ENCODE results near the gene SMS.

The SMS gene

DNA sequence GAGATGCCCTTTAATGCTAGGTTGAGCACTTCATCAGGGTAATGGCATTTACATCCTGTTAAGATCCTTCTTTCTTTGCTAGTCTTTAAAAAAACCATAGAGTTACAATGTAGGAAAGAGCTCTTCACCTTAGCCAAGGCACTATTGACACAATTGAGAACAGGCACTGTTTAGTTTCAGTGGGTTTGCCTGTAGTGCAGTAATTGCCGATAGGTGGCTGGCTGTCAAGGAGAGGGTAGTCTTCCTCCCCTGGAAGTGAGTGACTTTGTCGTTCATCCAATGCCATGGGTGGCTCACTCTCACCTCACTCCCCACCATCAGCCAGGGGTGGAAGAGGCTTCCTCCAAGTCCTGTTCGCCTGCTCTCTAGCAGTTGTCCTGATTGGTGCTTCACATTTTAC is 34.7 kb downstream of the SMS start:
- DNase-seq (ENCODE audit: extremely low read depth in 1 of 2, low read depth in 1 of 2): no peak

DNA sequence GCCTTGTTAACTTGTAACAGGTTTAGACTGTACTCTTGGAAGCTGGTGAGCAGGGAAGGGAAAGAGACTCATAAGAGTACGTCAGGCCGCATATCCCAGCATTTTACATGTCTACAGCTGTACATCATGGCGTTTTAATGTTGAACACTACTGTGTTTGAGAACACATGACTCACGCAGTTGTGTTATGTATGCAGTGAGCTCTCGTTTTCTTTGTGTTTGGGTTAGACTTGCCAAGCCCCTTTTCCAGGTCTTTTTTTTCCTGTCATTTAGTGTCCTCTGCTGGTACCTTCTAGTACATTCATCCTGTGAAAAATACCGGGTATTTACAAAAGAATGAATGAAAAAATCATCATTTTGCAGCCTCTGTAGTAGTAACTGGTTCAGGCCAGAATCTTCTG is 35.3 kb downstream of the SMS start:
- DNase-seq (ENCODE audit: extremely low read depth in 1 of 2, low read depth in 1 of 2): no peak

DNA sequence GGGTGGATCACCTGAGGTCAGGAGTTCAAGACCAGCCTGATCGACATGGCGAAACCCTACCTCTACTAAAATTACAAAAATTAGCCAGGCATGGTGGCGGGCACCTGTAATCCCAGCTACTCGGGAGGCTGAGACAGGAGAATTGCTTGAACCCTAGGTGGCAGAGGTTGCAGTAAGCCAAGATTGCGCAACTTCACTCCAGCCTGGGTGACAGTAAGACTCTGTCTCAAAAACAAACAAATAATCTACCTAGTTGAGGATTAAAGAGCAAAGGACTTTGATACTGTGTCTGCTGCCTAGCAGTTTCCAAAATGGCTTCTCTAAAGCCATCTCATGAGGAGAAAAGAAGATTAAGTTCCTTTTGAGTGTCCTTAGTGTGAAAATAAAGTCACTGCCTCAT is 37.8 kb downstream of the SMS start:
- no peak for DNase-seq (ENCODE audit: extremely low read depth in 1 of 2, low read depth in 1 of 2)

DNA sequence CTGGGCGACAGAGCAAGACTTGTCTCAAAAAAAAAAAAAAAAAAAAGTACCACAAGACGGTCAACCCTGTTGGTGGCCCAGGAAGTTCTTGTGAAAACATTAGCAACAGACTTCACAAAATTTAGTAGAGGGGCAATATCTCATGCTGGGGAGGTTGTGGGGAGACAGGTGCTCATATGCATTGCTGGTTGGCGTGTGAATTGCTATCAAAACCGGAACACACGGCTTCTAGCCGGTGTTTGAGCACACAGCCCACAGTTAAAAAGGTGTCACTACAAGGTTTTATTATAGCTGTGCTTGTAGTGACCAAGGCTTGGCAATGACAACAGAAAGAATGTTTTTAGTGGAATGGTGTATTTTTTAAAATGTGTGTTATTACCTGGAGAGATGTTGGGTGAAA is 41.8 kb downstream of the SMS start:
- DNase-seq (ENCODE audit: extremely low read depth in 1 of 2, low read depth in 1 of 2): no peak

DNA sequence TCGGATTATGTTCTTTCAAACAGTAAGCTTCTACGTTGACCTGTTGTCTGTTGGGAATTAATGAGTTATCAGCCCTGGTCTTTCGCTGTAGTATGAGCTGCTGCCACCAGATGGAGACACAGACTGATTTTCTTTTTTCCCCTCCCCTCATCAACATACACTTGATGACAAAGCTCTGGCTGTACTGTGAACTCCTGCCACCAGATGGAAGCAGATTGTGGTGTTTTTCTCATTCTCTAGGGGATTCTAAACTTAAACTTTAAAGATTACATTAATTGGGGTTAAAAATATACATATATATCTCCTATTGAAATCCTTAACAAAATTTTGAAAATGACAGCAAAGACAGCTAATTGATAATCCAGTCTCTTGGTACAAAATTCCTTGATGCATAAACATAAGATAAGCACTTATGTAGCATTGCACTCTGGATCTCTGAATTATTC is 44.8 kb downstream of the SMS start:
- peak in 1 of 2 donors; percentile 20 for DNase-seq (ENCODE audit: extremely low read depth in 1 of 2, low read depth in 1 of 2)

DNA sequence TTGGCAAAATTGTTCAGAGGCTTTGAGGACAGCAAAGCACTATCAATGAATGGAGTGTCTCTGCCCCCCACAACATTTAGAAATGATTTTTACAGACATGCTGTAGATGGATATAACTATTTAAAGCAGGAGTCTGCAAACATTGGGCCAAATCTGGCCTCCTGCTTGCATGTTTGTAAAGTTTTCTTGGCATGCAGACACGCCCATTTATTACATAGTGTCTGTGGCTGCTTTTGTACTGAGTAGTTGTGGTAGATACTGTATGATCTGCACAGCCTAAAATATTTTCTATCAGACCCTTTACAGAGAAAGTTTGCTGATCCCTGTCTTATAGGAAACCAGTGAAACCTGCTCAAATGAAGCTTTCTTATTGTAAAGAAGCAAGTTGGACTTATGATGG is 46.1 kb downstream of the SMS start:
- no peak for DNase-seq (ENCODE audit: extremely low read depth in 1 of 2, low read depth in 1 of 2)

DNA sequence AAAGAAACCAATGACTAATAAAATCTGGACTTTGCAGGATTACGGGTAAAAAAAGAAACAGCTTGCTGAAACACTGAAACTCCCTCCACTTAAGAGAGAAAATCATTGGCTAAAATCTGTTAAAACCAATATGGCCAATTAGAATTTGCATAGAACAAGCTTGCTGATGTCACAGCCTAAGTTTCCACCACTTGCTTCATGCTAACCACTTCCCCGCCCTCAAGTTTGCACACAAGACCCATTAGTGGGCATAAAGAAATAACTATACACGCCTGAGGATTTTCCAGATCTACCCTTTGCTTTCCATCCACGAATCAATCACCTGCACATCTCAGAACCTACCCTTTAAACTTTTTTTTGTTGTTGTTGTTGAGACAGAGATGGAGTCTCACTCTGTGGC is 48.9 kb downstream of the SMS start:
- DNase-seq (ENCODE audit: extremely low read depth in 1 of 2, low read depth in 1 of 2): peak in 1 of 2 donors; percentile 16

DNA sequence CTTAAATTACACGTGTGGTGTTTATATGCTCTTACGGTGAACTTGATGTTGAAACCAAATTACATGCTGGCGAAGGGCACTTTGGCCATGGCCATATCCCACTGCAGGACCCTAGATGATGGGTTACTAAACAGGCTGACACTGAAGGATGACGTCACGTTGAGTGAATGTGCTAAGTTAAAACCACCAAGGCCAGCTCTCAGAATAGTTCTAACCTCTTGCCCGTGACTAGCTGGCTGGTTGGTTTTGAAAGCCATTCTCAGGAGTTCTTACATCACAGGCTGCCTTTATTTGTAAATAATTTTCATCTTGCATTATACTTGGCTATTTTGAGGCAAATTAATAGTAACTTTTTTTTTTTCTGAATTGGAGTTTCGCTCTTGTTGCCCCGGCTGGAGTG is 50.3 kb downstream of the SMS start:
- no peak for DNase-seq (ENCODE audit: extremely low read depth in 1 of 2, low read depth in 1 of 2)

DNA sequence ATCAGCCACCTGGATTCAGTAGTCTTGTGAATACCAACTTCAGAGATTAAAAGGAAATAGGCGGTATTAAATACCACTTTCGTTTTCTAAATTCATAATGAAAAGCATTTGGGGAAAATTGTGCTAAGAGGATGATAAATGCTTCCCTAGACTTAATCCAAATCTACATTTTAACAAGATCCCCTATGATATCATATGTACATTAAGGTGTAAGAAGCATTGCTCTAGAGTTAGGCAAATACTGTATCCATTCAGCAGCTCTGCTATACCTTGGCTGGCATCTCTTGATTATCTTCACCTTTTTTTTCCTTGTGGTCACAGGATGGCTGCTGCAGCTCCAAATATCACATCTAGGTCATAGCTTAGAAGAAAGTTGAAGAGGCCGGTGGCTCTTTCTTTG is 51.0 kb downstream of the SMS start:
- no peak for DNase-seq (ENCODE audit: extremely low read depth in 1 of 2, low read depth in 1 of 2)

DNA sequence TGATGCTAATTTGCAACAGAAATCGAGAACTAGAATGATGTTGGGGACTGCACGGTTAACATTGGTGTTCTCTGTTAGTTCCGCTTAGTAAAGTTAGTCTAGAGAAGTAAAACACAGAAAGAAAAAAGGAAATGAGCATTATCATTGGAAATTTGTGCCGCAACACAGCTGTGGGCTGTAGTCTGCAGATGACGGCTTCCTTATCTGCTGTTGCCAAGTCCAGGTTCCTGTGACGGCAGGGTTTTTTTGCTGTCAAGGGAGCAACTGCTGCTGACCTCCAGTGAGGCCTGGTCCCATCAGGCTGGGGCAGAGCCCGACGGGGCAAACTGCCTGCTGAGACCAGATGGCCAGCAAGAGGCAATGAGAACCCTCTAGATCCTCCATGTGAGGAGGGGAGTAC is 52.8 kb downstream of the SMS start:
- DNase-seq (ENCODE audit: extremely low read depth in 1 of 2, low read depth in 1 of 2): no peak

DNA sequence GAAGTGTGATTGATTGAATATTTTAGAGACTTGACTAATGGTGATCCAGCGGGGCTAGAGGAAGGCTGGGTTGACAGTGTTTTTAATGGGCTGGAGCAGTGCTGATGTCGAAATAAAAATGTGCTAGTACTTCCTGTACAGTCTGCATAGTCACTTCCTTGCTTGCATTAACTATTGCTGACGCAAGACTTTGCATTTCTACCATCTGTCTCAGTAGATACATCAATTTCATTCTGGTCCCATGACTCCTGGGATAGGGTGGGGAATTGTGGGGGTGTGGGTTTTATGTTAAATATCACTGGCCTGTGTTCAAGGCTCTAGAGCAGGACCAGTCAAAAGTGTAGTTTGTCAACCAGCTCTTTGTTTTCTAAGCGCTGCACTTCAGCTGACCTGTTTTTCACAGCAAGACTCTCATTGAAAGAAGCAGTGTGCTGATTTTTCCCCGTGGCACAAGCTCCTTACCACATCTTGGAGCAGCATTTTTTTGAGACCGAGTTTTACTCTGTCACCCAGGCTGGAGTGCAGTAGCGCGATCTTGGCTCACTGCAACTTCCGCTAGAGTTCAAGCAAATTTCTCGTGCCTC is 56.5 kb downstream of the SMS start:
- no peak for DNase-seq (ENCODE audit: extremely low read depth in 1 of 2, low read depth in 1 of 2)

DNA sequence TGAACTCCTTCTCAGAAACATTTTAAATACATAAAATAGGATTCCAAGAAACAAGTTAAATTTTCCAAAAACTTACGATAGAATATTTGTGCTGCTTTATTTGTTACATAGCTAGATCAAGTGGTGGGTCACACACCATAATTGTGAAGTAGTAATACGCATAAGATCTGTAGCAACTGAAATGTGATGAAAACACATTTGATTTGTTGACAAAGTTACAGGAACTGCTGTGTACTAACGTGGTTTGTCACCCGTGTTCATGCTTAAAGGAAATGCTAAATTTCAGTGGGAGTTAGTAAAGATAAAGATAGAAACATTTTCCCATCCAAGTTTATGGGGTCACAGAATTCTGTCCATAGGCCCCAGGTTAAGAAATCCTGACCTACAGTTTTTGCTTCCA is 57.5 kb downstream of the SMS start:
- DNase-seq (ENCODE audit: extremely low read depth in 1 of 2, low read depth in 1 of 2): no peak

DNA sequence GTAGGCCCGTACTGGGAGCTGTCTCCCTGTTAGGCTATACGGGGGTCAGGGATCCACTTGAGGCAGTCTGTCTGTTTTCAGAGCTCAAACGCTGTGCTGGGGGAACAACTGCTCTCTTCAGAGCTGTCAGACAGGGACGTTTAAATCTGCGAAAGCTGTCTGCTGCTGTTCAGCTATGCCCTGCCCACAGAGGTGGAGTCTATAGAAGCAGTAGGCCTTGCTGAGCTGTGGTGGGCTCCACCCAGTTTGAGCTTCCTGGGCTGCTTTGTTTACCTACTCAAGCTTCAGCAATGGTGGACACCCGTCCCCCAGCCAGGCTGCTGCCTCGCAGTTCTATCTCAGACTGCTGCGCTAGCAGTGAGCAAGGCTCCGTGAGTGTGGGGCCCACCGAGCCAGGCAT is 64.4 kb downstream of the SMS start:
- no peak for DNase-seq (ENCODE audit: extremely low read depth in 1 of 2, low read depth in 1 of 2)

DNA sequence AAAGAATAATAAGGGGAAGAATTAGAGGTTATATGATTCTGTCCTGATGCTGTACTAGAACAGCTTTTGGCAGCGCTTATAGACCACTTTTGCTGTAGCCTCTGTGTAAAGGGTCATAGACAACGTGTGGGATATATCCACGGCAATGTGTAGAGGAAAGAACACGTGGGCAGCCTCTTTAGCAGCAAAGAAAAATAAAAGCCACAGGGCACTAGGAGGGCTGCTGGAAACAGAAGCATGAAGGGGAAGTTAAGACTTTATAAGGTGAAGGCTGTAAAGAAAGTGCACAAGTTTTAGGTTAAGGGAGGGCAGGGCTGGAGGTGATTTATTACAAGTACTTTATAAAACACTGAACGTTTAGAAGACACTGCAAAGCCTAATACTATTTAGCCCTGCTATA is 71.5 kb downstream of the SMS start:
- no peak for DNase-seq (ENCODE audit: extremely low read depth in 1 of 2, low read depth in 1 of 2)

DNA sequence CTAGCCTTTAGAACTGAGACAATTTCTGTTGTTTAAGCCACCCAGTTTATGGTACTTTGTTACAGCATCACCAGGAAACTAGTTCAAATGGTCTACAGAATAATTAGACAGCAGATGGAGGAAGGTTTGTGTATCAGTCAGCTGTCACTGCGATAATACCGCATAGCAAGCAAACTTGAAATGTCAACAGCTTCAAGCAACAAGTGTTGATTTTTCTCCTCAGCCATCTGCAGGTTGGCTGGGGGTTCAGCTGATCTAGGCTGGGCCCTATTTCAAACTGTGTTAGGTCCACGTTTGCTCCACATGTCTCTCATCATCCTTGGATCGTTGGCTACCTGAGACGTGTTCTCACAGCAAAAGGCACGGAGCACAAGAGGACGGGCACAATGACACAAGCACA is 72.4 kb downstream of the SMS start:
- DNase-seq (ENCODE audit: extremely low read depth in 1 of 2, low read depth in 1 of 2): no peak

DNA sequence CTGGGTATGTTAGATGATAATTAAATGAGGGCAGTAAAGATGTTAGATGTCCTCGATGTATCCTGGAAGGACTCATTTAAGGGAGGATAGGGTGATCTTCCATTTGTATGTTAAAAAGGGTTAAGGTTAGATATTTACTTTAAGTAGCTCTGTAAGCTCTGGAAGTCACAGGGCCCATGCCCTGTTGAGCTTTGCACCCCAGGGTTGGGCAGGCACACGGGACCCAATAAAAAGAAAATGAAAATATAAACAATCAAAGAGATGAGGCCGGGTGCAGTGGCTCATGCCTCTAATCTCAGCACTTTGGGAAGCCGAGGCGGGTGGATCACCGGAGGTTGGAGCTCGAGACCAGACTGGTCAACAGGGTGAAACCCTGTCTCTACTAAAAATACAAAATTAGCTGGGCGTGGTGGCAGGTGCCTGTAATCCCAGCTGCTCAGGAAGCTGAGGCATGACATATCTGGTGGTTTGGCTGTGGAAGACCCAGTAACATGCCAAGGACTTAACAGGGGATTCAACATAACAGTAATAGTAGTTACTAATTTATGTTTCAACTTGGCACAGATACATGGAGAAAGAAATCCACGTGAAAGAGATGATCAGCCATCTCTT is 74.7 kb downstream of the SMS start:
- DNase-seq (ENCODE audit: extremely low read depth in 1 of 2, low read depth in 1 of 2): no peak

DNA sequence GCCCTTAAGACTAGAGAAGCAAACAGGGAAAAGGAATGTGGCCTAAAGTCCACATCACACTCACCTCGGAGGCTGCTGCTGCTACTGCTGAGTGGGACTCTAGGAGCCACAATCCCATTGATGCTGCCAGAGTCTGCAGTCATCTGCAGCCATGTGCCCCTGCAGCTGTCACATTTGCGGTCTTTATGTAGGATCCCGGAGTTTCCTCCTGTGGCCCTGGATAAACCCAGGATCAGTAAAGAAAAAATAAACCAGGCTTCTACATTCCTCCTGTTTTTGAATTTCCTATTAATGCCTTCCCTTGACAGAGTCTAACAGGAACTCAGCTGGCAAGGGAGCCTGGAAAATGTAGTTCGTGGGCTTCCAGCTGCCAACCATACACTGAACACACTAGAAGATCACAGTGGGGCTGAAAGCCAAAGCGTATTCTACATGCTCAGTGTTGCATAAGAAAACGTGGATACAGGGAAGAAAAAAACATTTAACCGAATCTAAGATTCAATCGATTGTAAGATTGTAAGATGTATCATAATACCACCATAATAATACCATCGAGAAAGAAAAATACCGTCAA is 81.3 kb downstream of the SMS start:
- DNase-seq (ENCODE audit: extremely low read depth in 1 of 2, low read depth in 1 of 2): no peak

DNA sequence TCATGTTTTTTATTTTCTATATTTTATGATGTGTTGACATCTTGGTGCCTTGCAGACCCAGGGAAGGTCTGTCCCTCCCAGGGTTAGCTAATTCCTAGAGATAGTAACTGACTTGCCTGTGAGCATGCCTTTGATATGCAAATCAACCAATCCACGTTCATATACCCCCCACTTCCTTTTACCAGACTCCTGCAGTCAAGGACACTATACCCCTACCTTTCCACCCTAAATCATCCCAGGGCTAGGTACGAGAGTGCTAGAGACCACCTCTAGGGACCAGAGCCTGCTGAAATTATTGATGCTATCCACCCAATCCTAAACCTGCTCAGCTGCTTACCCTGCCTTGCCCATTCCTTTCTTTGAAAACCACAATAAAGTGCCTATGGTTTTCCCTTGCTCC is 84.1 kb downstream of the SMS start:
- no peak for DNase-seq (ENCODE audit: extremely low read depth in 1 of 2, low read depth in 1 of 2)

DNA sequence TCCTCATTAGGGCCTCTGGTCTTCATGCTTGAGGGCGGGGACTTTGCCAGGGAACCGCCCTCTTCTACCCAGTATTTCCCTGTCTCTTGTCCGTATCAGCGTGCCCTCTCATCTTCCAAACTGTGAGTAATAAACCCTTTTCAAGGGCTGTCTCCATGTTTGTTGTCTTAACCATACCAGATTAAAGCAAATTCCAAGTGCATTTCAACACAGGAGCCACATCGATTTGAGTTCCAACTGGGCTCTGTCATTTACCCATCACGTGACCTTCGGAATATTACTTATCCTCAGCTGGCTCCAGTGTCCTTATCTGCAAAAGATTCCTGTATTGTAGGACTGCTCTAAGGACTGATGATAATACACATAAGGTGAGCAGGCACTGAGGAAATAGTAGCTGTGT is 85.2 kb downstream of the SMS start:
- DNase-seq (ENCODE audit: extremely low read depth in 1 of 2, low read depth in 1 of 2): no peak

DNA sequence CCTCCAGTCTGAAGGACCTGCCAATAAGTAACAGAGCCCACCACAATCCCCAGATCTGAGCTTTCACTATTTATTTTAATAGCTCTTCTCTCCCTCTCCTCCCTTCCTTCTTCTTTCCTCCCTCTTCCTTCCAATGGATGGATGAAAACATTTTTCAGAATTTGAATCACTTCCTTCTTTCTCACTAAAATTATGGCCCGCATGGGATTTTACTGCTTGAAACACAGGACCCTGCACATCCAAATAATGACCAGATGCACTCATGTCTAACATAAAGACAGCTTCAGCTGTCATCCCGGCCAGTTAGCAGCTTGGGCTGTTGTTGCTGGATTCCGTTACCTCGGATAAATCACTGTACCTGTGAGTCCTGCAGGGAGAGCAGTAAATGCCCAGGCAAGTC is 86.2 kb downstream of the SMS start:
- DNase-seq (ENCODE audit: extremely low read depth in 1 of 2, low read depth in 1 of 2): no peak

DNA sequence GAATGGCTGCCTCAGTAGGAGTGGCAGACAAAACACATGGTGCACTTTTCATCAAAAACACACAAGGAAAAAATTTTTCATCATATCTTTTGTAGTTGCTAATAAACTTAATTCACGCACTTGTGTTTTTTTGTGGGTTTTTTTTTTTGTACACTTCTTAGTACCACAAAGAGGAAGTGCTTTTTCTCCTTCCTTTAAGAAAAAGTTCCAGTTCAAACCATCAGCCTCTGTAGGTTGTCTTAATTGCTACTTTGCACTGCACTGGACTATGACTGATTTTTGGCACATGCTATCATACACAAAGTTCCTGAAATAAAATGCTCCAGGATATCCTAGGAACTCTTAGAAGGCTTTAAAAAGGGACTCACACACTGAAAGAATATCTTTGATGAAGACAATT is 91.6 kb downstream of the SMS start, which contains the start of gene PHEX:
PHEX (plus strand) TSS at position 242 of the 400 bp plus-strand sequence. CDS start 681 bp downstream, outside the sequence.
- no peak for DNase-seq (ENCODE audit: extremely low read depth in 1 of 2, low read depth in 1 of 2)

DNA sequence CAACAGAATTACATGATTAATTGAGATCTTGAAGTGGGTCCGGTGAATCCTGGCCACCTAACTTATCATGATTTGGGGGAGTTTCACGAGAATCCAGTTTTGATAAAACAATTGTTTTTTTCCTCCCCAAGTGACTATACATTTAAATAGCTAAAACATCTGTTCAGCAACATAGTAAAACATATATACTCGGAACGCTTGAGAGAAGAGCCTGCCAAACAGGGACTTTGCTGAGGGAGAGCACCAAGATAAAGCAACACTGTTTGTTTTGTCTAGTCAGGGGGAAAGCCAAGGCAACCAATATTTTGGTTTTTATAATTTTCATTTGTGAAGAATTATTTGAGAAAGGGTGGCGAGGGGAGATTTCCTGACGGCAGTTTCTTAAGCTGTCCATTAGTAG is 92.0 kb downstream of the SMS start:
- DNase-seq (ENCODE audit: extremely low read depth in 1 of 2, low read depth in 1 of 2): no peak

DNA sequence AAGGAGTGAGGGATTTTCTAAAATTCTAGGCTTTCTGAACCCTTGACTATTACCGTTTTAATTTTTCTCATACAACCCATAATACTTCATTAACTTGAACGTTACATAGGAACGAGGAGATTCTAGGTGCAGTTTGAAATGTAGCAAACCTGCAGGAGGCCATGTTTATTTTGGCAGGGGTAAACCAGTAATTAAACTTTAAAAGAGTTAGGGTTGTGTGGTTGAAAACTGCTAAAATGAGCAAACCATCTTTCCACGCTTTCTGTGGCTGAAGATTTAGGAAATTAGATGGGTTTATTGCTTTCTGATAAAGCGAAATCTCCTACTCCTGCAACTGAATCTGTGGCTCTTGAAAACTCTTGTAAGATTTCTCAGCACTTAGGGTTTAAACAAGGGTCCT is 93.3 kb downstream of the SMS start:
- no peak for DNase-seq (ENCODE audit: extremely low read depth in 1 of 2, low read depth in 1 of 2)

Measured in stimulated activated CD8-positive, alpha-beta memory T cell treated with anti-CD3 and anti-CD28 coated beads, Interleukin-7, amount 100 ng/mL, for 48 hours (primary cell).